Heart left ventricle (tissue), 16 donors: ENCODE measurements around the gene AHCYL1. TPM values are rescaled to one million over a fixed set of nuclear protein-coding genes. Genes with fewer than 3 reads are reported as not detected.

Experiments used
- ATAC-seq, 4 donors: fragments of 200-7000 bp; cut with Tn5 transposase; one replicate each; pipeline ENCODE4 v1.9.1; 2020 to 2022; ENCODE audit warnings: moderate library complexity in 4 of 4, mild to moderate bottlenecking in 3 of 4, moderate number of reproducible peaks in 1 of 4
- DNase-seq, 5 donors: peaks; one replicate each; pipeline ENCODE4 v3.0.0-alpha.2; 2020
- H3K27ac ChIP-seq, 12 donors: fragments of 200-600 bp; sonication (generic) in 4 of 12; one replicate each; pipeline versions ENCODE4 v1.5.0 to v1.8.0; 2016 to 2022; ENCODE audit warnings: mild to moderate bottlenecking in 2 of 12
- H3K27me3 ChIP-seq, 9 donors: fragments of 200-600 bp; sonication (generic) in 2 of 9; one replicate each; pipeline versions ENCODE4 v1.5.1 to v1.8.0; 2016 to 2022; ENCODE audit warnings: mild to moderate bottlenecking in 3 of 9
- H3K36me3 ChIP-seq, 9 donors: fragments of 200-600 bp; sonication (generic) in 2 of 9; one replicate each; pipeline versions ENCODE4 v1.5.0 to v1.8.0; 2018 to 2022; ENCODE audit warnings: mild to moderate bottlenecking in 2 of 9
- H3K4me1 ChIP-seq, 12 donors: fragments of 200-600 bp; sonication (generic) in 4 of 12; one replicate each; pipeline versions ENCODE4 v1.5.0 to v1.8.0; 2016 to 2022; ENCODE audit warnings: mild to moderate bottlenecking in 3 of 12
- H3K4me3 ChIP-seq, 12 donors: fragments of 200-600 bp; sonication (generic) in 4 of 12; one replicate each; pipeline versions ENCODE4 v1.5.0 to v1.8.0; 2017 to 2022; ENCODE audit warnings: mild to moderate bottlenecking in 9 of 12, moderate library complexity in 4 of 12
- H3K9me3 ChIP-seq, 12 donors: fragments of 200-600 bp; sonication (generic) in 4 of 12; one replicate each; pipeline versions ENCODE4 v1.5.0 to v1.8.0; 2016 to 2022; ENCODE audit warnings: mild to moderate bottlenecking in 1 of 12
- CTCF ChIP-seq, 12 donors: fragments of 200-600 bp; sonication (generic) in 4 of 12; IDR thresholded peaks; one replicate each; pipeline versions ENCODE4 v1.5.0 to v1.8.0; 2018 to 2022; ENCODE audit warnings: antibody characterized with exemption in 12 of 12, mild to moderate bottlenecking in 5 of 12
- POLR2A ChIP-seq, 2 donors: fragments of 450-650 bp; IDR thresholded peaks; one replicate each; pipeline ENCODE4 v1.6.1; 2017; ENCODE audit warnings: antibody characterized with exemption in 2 of 2, mild to moderate bottlenecking in 2 of 2, moderate library complexity in 2 of 2
- WGBS, 4 donors: extraction: QIAGEN DNeasy Blood & Tissue Kit in 2 of 4; methylation state at CpG; one replicate each; pipeline versions ENCODE4 v1.1.5 to v1.1.7; 2013 to 2018; 5-methylcytosine and 5-hydroxymethylcytosine counted together
- intact Hi-C, 10 donors: fragments of 100-400 bp; cut with DNase I; formaldehyde crosslinking; loops; one replicate each; pipeline versions ENCODE4 v1.11.1 to v1.14.2; 2022
- polyA plus RNA-seq, 2 donors: library from polyadenylated mRNA; stranded (reverse); fragments of 200-250 nt; gene quantifications; one replicate each; pipeline ENCODE4 v1.2.3, GENCODE V29; 2013
- total RNA-seq, 9 donors: library from RNA; depleted of rRNA in 2 of 9; stranded (reverse); fragments of >200 nt in 2 of 9; fragmentation: NEBNext Ultra II Directional in 3 of 9; extraction: Animal tissue kit (Norgen Biotek cat#: 25700) in 3 of 9; gene quantifications; one replicate each; pipeline versions ENCODE4 v1.1.0 to v1.2.4, GENCODE V29; 2016 to 2023
- donor health status: ischemic (EF 13 %, LVEDD 7.1; RV severe dilation, severe dysfunction).
- donor health status: healthy with polysubstance abuse.
- donor health status: DM: no; HTN: yes; CAD: no.
- donor health status: DM: no; HTN: no; CAD: no.
- donor health status: ischemic (EF 25% LVEDD 6.9; RV normal size, moderate dysfunction).
- donor health status: ischemic (EF 25% LVEDD 5.7; RV mildly dilated, moderate dysfunction).
- donor health status: healthy.
- donor health status: DM: yes; HTN: yes; CAD: no.
- donor health status: ischemic (EF 35%, LVEDD 5.7; RV mildly dilated, moderate dysfunction).
- donor health status: nonischemic (EF 11% LVEDD 7.7; RV severe dilation, severe dysfunction).
- donor health status: DM: yes; HTN: yes; CAD: no.
- donor health status: PGD.
- donor health status: ischemic (EF 29% LVEDD 5.4; RV normal size, mild dysfunction).
- donor health status: nonischemic (EF 23%, LVEDD 6.1; RV moderate dilation, normal function).

Gene AHCYL1
- total and polyA plus RNA-seq, 11 donors: 23.8 to 56.7 (median 42.1) TPM

- no peaks in the 10 kb centered on the region for H3K27me3 ChIP-seq
- DNase-seq (no peak), ATAC-seq (no peak)
- peaks cover 0 to 16% (median 0%) of the 10 kb centered on the region in 9 donors for H3K36me3 ChIP-seq
- no peak overlapping the region for H3K4me3 ChIP-seq
- TF ChIP-seq CTCF (IDR thresholded peaks at IDR 0.05) (no peak), POLR2A (IDR thresholded peaks at IDR 0.05) (no peak)
- peak overlapping the region in 8 of 12 donors; percentile 6 to 39 (median 26) for H3K27ac ChIP-seq
- intact Hi-C loops: loop anchor here in 7 of 10 donors (5.0 to 10.0 kb wide), 4 partner anchors 345 to 445 kb away; partner anchors contain the start of gene GNAI3 (in 5 of the 7)
- WGBS, 4 donors: 71 to 84% (median 79%) methylated on average over 9 of the region's 9 CpGs
- peaks cover 14 to 91% (median 62%) of the 10 kb centered on the region in 12 donors for H3K4me1 ChIP-seq
- H3K9me3 ChIP-seq: no peaks in the 10 kb centered on the region
These were observed 5.1 kb downstream of the AHCYL1 start for GRCh38 chr1:109989506-109990301.

- peaks cover 14 to 96% (median 63%) of the 10 kb centered on the region in 12 donors for H3K4me1 ChIP-seq
- H3K4me3 ChIP-seq: no peak overlapping the region
- ATAC-seq (peak in 3 of 4 donors; percentile 57 to 62 (median 58)), DNase-seq (no peak)
- 67 to 69% (median 68%) methylated on average over 2 of the region's 2 CpGs for WGBS, 4 donors
- intact Hi-C loops: no loop called here
- no peaks in the 10 kb centered on the region for H3K27me3 ChIP-seq
- no peak for TF ChIP-seq POLR2A (IDR thresholded peaks at IDR 0.05)
- TF ChIP-seq CTCF (IDR thresholded peaks at IDR 0.05): no peak
- peaks cover 0 to 16% (median 0%) of the 10 kb centered on the region in 9 donors for H3K36me3 ChIP-seq
- H3K27ac ChIP-seq: peak overlapping the region in 8 of 12 donors; percentile 6 to 39 (median 20)
- no peaks in the 10 kb centered on the region for H3K9me3 ChIP-seq
These were observed 5.7 kb downstream of the AHCYL1 start for GRCh38 chr1:109990302-109990653.

- Histone ChIP-seq H3K4me1 (peaks cover 6 to 95% (median 54%) of the 10 kb centered on the region in 12 donors), H3K4me3 (no peak overlapping the region), H3K36me3 (peaks cover 0 to 24% (median 4%) of the 10 kb centered on the region in 9 donors), H3K27me3 (no peaks in the 10 kb centered on the region), H3K9me3 (no peaks in the 10 kb centered on the region), H3K27ac (peak overlapping the region in 1 of 12 donors; percentile 6)
- ATAC-seq (peak in 2 of 4 donors; percentile 26 to 32), DNase-seq (no peak)
- intact Hi-C loops: no loop called here
- WGBS, 4 donors: 49 to 74% (median 62%) methylated on average over 5 of the region's 5 CpGs
- no peak for TF ChIP-seq POLR2A (IDR thresholded peaks at IDR 0.05)
- TF ChIP-seq CTCF (IDR thresholded peaks at IDR 0.05): no peak
These were observed 6.9 kb downstream of the AHCYL1 start for GRCh38 chr1:109991400-109991925.

- peaks cover 0 to 24% (median 4%) of the 10 kb centered on the region in 9 donors for H3K36me3 ChIP-seq
- DNase-seq: no peak
- no peak for TF ChIP-seq POLR2A (IDR thresholded peaks at IDR 0.05)
- TF ChIP-seq CTCF (IDR thresholded peaks at IDR 0.05): no peak
- 60 to 79% (median 76%) methylated on average over 3 of the region's 3 CpGs for WGBS, 4 donors
- intact Hi-C loops: no loop called here
- no peak for ATAC-seq
- H3K27me3 ChIP-seq: no peaks in the 10 kb centered on the region
- H3K27ac ChIP-seq: peak overlapping the region in 1 of 12 donors; percentile 48
- H3K4me1 ChIP-seq: peaks cover 5 to 86% (median 40%) of the 10 kb centered on the region in 12 donors
- no peaks in the 10 kb centered on the region for H3K9me3 ChIP-seq
- no peak overlapping the region for H3K4me3 ChIP-seq
These were observed 9.3 kb downstream of the AHCYL1 start for GRCh38 chr1:109993885-109994284.
